Hepatocyte (in vitro differentiated cells): ENCODE results near the gene TMPRSS11A. TPM values are rescaled to one million over a fixed set of nuclear protein-coding genes. Genes with fewer than 3 reads are reported as not detected.

Experiments
- DNase-seq: peaks from one replicate; pipeline ENCODE4 v3.0.0-alpha.2; 2016; ENCODE audit warnings: low spot score
- H2AFZ ChIP-seq: fragments of 200-600 bp; sonication (generic); 2 replicates; pipeline ENCODE4 v1.6.0; 2016; ENCODE audit warnings: antibody characterized with exemption, mild to moderate bottlenecking
- H3K27ac ChIP-seq: fragments of 200-600 bp; sonication (generic); 2 replicates; pipeline ENCODE4 v1.5.1; 2016; ENCODE audit warnings: mild to moderate bottlenecking
- H3K27me3 ChIP-seq: fragments of 200-600 bp; sonication (generic); 2 replicates; pipeline ENCODE4 v1.6.1; 2016
- H3K36me3 ChIP-seq: fragments of 200-600 bp; sonication (generic); replicated peaks from 2 replicates; pipeline ENCODE4 v1.5.1; 2016; ENCODE audit warnings: low read depth; ENCODE audit not compliant: insufficient read depth
- H3K4me1 ChIP-seq: fragments of 200-600 bp; sonication (generic); 2 replicates; pipeline ENCODE4 v1.5.1; 2016; ENCODE audit warnings: mild to moderate bottlenecking, moderate library complexity; ENCODE audit not compliant: insufficient read depth
- H3K4me2 ChIP-seq: fragments of 200-600 bp; sonication (generic); 2 replicates; pipeline ENCODE4 v1.6.0; 2016
- H3K4me3 ChIP-seq: fragments of 200-600 bp; sonication (generic); 2 replicates; pipeline ENCODE4 v1.5.1; 2016; ENCODE audit warnings: mild to moderate bottlenecking
- H3K79me2 ChIP-seq: fragments of 200-600 bp; sonication (generic); 2 replicates; pipeline ENCODE4 v1.6.0; 2017; ENCODE audit warnings: mild to moderate bottlenecking
- H3K9me2 ChIP-seq: fragments of 200-600 bp; sonication (generic); replicated peaks from 2 replicates; pipeline ENCODE4 v1.6.0; 2017; ENCODE audit warnings: mild to moderate bottlenecking; ENCODE audit not compliant: insufficient read depth
- H3K9me3 ChIP-seq: fragments of 200-600 bp; sonication (generic); 2 replicates; pipeline ENCODE4 v1.5.1; 2016; ENCODE audit warnings: low read depth, mild to moderate bottlenecking
- H4K20me1 ChIP-seq: fragments of 200-600 bp; sonication (generic); 2 replicates; pipeline ENCODE4 v1.6.0; 2016; ENCODE audit warnings: mild to moderate bottlenecking; ENCODE audit not compliant: insufficient read depth, poor library complexity, severe bottlenecking
- EZH2 ChIP-seq: fragments of 200-600 bp; sonication (generic); IDR thresholded peaks from 2 replicates; pipeline ENCODE4 v1.6.1; 2016; ENCODE audit warnings: antibody characterized with exemption, mild to moderate bottlenecking, borderline replicate concordance
- EZH2phosphoT487 ChIP-seq: fragments of 200-600 bp; sonication (generic); IDR thresholded peaks from one replicate; pipeline ENCODE4 v1.6.1; 2018; ENCODE audit warnings: antibody characterized with exemption, mild to moderate bottlenecking, low read depth, moderate library complexity; ENCODE audit not compliant: unreplicated experiment, severe bottlenecking
- WGBS: methylation state at CpG from one replicate; pipeline ENCODE4 v1.1.6; 2016; ENCODE audit warnings: low lambda C conversion rate; ENCODE audit errors: missing lambda C conversion rate; 5-methylcytosine and 5-hydroxymethylcytosine counted together
- polyA plus RNA-seq: library from polyadenylated mRNA; unstranded; fragments of >200 nt; fragmentation: Nextera tagmentation; extraction: Ambion mirVana; gene quantifications from 2 replicates; pipeline ENCODE4 v1.2.1, GENCODE V29; 2016
- total RNA-seq: library from RNA; depleted of rRNA; stranded (reverse); fragments of >200 nt; gene quantifications from 2 replicates; pipeline ENCODE4 v1.2.3, GENCODE V29; 2014
- TF ChIP-seq, protein P1 (sequence below): fragments of 200-600 bp; sonication (generic); IDR thresholded peaks from 2 replicates; pipeline ENCODE4 v1.5.1; 2016; ENCODE audit warnings: antibody characterized with exemption, mild to moderate bottlenecking; ENCODE audit not compliant: poor library complexity

Gene TMPRSS11A
- total and polyA plus RNA-seq, 2 experiments from 2014 or later = 0.10 TPM; not detected in 1

- Histone ChIP-seq H3K36me3 (no peaks in the 10 kb centered on the region), H2AFZ (no peak overlapping the region), H3K27ac (no peak overlapping the region), H4K20me1 (no peaks in the 10 kb centered on the region), H3K27me3 (no peaks in the 10 kb centered on the region), H3K4me1 (no peaks in the 10 kb centered on the region), H3K9me3 (no peaks in the 10 kb centered on the region), H3K9me2 (no peaks in the 10 kb centered on the region), H3K79me2 (no peaks in the 10 kb centered on the region), H3K4me2 (no peak overlapping the region), H3K4me3 (no peak overlapping the region)
- WGBS = 85% methylated on average over 2 of the region's 2 CpGs
- TF ChIP-seq, protein P1, sequence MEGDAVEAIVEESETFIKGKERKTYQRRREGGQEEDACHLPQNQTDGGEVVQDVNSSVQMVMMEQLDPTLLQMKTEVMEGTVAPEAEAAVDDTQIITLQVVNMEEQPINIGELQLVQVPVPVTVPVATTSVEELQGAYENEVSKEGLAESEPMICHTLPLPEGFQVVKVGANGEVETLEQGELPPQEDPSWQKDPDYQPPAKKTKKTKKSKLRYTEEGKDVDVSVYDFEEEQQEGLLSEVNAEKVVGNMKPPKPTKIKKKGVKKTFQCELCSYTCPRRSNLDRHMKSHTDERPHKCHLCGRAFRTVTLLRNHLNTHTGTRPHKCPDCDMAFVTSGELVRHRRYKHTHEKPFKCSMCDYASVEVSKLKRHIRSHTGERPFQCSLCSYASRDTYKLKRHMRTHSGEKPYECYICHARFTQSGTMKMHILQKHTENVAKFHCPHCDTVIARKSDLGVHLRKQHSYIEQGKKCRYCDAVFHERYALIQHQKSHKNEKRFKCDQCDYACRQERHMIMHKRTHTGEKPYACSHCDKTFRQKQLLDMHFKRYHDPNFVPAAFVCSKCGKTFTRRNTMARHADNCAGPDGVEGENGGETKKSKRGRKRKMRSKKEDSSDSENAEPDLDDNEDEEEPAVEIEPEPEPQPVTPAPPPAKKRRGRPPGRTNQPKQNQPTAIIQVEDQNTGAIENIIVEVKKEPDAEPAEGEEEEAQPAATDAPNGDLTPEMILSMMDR = no peak
- no peak for TF ChIP-seq EZH2phosphoT487
- TF ChIP-seq EZH2 = no peak
- no peak for DNase-seq
Measured at GRCh38 chr4:67874986-67875385, 88.3 kb downstream of the TMPRSS11A start.

GRCh38 chr4:67873116-67873515, 90.2 kb downstream of the TMPRSS11A start:
- Histone ChIP-seq H3K4me1 (no peaks in the 10 kb centered on the region), H3K4me3 (no peak overlapping the region), H3K9me2 (no peaks in the 10 kb centered on the region), H3K4me2 (no peak overlapping the region), H4K20me1 (no peaks in the 10 kb centered on the region), H3K27ac (no peak overlapping the region), H3K27me3 (no peaks in the 10 kb centered on the region), H3K36me3 (no peaks in the 10 kb centered on the region), H2AFZ (no peak overlapping the region), H3K79me2 (no peaks in the 10 kb centered on the region), H3K9me3 (no peaks in the 10 kb centered on the region)
- TF ChIP-seq, protein P1 = no peak
- TF ChIP-seq EZH2phosphoT487 (no peak), EZH2 (no peak)
- WGBS = 80% methylated on average over 1 of the region's 1 CpG
- DNase-seq = no peak

DNA sequence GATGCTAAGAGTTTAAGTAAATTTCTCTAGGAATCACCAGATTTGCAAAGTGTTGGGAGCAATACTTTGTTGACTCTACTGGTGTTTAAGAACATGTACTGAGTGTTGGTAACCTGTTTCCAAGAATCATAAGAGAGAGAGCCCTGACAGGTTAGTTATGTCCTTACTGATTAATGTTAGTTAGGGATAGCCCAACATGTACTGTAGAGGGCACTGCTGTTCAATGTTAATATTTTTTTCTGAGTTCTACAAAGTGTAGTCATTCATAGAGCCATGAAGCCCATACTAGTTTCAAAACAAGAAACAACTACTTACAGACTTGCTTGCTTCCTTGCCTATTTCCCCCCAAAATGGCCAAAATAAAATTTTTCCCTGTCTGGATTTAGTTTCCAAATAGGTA, 91.4 kb downstream of the TMPRSS11A start:
- H4K20me1 ChIP-seq = no peaks in the 10 kb centered on the region
- no peaks in the 10 kb centered on the region for H3K4me1 ChIP-seq
- no peaks in the 10 kb centered on the region for H3K79me2 ChIP-seq
- H2AFZ ChIP-seq = no peak overlapping the region
- H3K27ac ChIP-seq = no peak overlapping the region
- no peaks in the 10 kb centered on the region for H3K9me3 ChIP-seq
- DNase-seq = peak; percentile 58
- H3K27me3 ChIP-seq = no peaks in the 10 kb centered on the region
- no peaks in the 10 kb centered on the region for H3K36me3 ChIP-seq
- no peak overlapping the region for H3K4me3 ChIP-seq
- H3K4me2 ChIP-seq = no peak overlapping the region
- no peak for TF ChIP-seq EZH2
- TF ChIP-seq, protein P1 = peak; percentile 60
- H3K9me2 ChIP-seq = no peaks in the 10 kb centered on the region

- TF ChIP-seq, protein P1 = no peak
- TF ChIP-seq EZH2 = no peak
- TF ChIP-seq EZH2phosphoT487 = no peak
- Histone ChIP-seq H3K27me3 (no peaks in the 10 kb centered on the region), H3K4me3 (no peak overlapping the region), H3K9me3 (no peaks in the 10 kb centered on the region), H3K9me2 (no peaks in the 10 kb centered on the region), H2AFZ (no peak overlapping the region), H3K36me3 (no peaks in the 10 kb centered on the region), H3K4me2 (no peak overlapping the region), H3K79me2 (no peaks in the 10 kb centered on the region), H3K4me1 (no peaks in the 10 kb centered on the region), H4K20me1 (no peaks in the 10 kb centered on the region), H3K27ac (no peak overlapping the region)
- WGBS = 78% methylated on average over 4 of the region's 4 CpGs
- no peak for DNase-seq
Measured at GRCh38 chr4:67869580-67870190, 93.6 kb downstream of the TMPRSS11A start.
